Endothelial cell of umbilical vein (primary cell): Measurements from ENCODE around the gene TNRC6C. TPM values are rescaled to one million over a fixed set of nuclear protein-coding genes. Genes with fewer than 3 reads are reported as not detected.

Experiments
- BruUV-seq: library from RNA; stranded (reverse); fragments of 400-500 nt; replicated peaks from 2 replicates; lab custom pipeline; 2021; lab: Mats Ljungman, UMichigan
- CTCF ChIA-PET: fragments of 300-600, 350-600 bp; sonication (Branson Sonifier 250); formaldehyde crosslinking; loops from one replicate; lab custom pipeline; 2021; ENCODE audit warnings: antibody characterized with exemption, inconsistent platforms; lab: Charles Lee
- POLR2A ChIA-PET: fragments of 300-600, 350-600 bp; sonication (Branson Sonifier 250); formaldehyde crosslinking; loops from one replicate; lab custom pipeline; 2021; ENCODE audit warnings: antibody characterized with exemption, inconsistent platforms; lab: Charles Lee
- DNase-seq: peaks from one replicate; pipeline ENCODE4 v3.0.0-alpha.2; 2011; ENCODE audit warnings: low read depth, low spot score
- FAIRE-seq: peaks from 2 replicates; lab custom pipeline; 2011; peaks lifted over from hg19 to GRCh38; lab: Jason Lieb, UNC
- H2AFZ ChIP-seq: 2 replicates; pipeline ENCODE4 v1.6.0; 2012; ENCODE audit warnings: low read depth, low read length, control low read depth, inconsistent platforms
- H3K27ac ChIP-seq: 2 replicates; pipeline ENCODE4 v1.5.1; 2011; ENCODE audit warnings: low read depth, mild to moderate bottlenecking, control low read depth, low read length, moderate library complexity; ENCODE audit not compliant: insufficient read depth
- H3K27me3 ChIP-seq, 2 experiments: 2 replicates each; pipeline versions ENCODE4 v1.6.0 to v1.6.1; 2011; ENCODE audit warnings: low read length in 2 of 2, mixed read lengths in 1 of 2; ENCODE audit not compliant: control insufficient read depth in 2 of 2, insufficient read depth in 2 of 2
- H3K36me3 ChIP-seq, 2 experiments: 2 replicates in 1 of 2; 3 replicates in 1 of 2; pipeline ENCODE4 v1.5.1; 2011; ENCODE audit warnings: low read length in 2 of 2, mild to moderate bottlenecking in 1 of 2, moderate library complexity in 1 of 2; ENCODE audit not compliant: control insufficient read depth in 2 of 2, insufficient read depth in 2 of 2; ENCODE audit errors: extremely low read depth in 1 of 2
- H3K4me1 ChIP-seq: 3 replicates; pipeline ENCODE4 v1.5.1; 2011; ENCODE audit warnings: mild to moderate bottlenecking, low read length; ENCODE audit not compliant: control insufficient read depth, insufficient read depth; ENCODE audit errors: extremely low read depth
- H3K4me2 ChIP-seq: 2 replicates; pipeline ENCODE4 v1.6.1; 2011; ENCODE audit warnings: low read length, control low read depth, mixed read lengths; ENCODE audit not compliant: insufficient read depth
- H3K4me3 ChIP-seq, 3 experiments: fragments of 200-600 bp in 1 of 3; sonication (generic), shearing (Covaris generic) in 1 of 3; replicated peaks in 1 of 3; 2 replicates each; pipeline ENCODE4 v1.5.1; 2011 to 2016; ENCODE audit warnings: control low read depth in 3 of 3, low read length in 3 of 3, mild to moderate bottlenecking in 2 of 3, inconsistent platforms in 1 of 3, low read depth in 1 of 3, moderate library complexity in 1 of 3; ENCODE audit not compliant: insufficient read depth in 1 of 3
- H3K79me2 ChIP-seq: 2 replicates; pipeline ENCODE4 v1.6.0; 2012; ENCODE audit warnings: low read length, inconsistent platforms; ENCODE audit not compliant: control insufficient read depth, insufficient read depth
- H3K9ac ChIP-seq: replicated peaks from 2 replicates; pipeline ENCODE3; 2011; ENCODE audit warnings: low read length, control low read depth; ENCODE audit not compliant: insufficient read depth; ENCODE audit errors: extremely low read depth
- H3K9me1 ChIP-seq: replicated peaks from 3 replicates; pipeline ENCODE4 v1.6.0; 2011; ENCODE audit warnings: mild to moderate bottlenecking, low read length; ENCODE audit not compliant: control insufficient read depth, insufficient read depth; ENCODE audit errors: extremely low read depth
- H3K9me3 ChIP-seq: replicated peaks from 2 replicates; pipeline ENCODE4 v1.5.1; 2012; ENCODE audit warnings: low read length, inconsistent platforms; ENCODE audit not compliant: control insufficient read depth, insufficient read depth
- H4K20me1 ChIP-seq: replicated peaks from 2 replicates; pipeline ENCODE3; 2011; ENCODE audit warnings: mild to moderate bottlenecking, low read length; ENCODE audit not compliant: control insufficient read depth, insufficient read depth; ENCODE audit errors: extremely low read depth
- CTCF ChIP-seq, 2 donors: IDR thresholded peaks; 1 replicate in 1 of 2; 2 replicates in 1 of 2; pipeline ENCODE4 v1.5.1; 2011; ENCODE audit warnings: low read length in 2 of 2, mild to moderate bottlenecking in 2 of 2, moderate library complexity in 2 of 2, control low read depth in 1 of 2, inconsistent platforms in 1 of 2, low read depth in 1 of 2; ENCODE audit not compliant: insufficient read depth in 1 of 2; ENCODE audit errors: extremely low read depth in 1 of 2
- EZH2 ChIP-seq: IDR thresholded peaks from 2 replicates; pipeline ENCODE4 v1.6.1; 2012; ENCODE audit warnings: borderline replicate concordance, low read depth, mild to moderate bottlenecking, moderate library complexity, low read length, inconsistent platforms; ENCODE audit not compliant: severe bottlenecking
- FOS ChIP-seq: IDR thresholded peaks from 2 replicates; pipeline ENCODE4 v1.6.1; 2011; ENCODE audit warnings: mild to moderate bottlenecking, low read length, moderate library complexity, borderline replicate concordance; ENCODE audit not compliant: insufficient read depth
- GATA2 ChIP-seq: IDR thresholded peaks from 2 replicates; pipeline ENCODE4 v1.7.0; 2011; ENCODE audit warnings: low read depth, mild to moderate bottlenecking, moderate library complexity, mixed read lengths, low read length; ENCODE audit not compliant: insufficient read length, insufficient read depth
- JUN ChIP-seq: IDR thresholded peaks from 2 replicates; pipeline ENCODE4 v1.6.1; 2011; ENCODE audit warnings: borderline replicate concordance, low read depth; ENCODE audit not compliant: insufficient read length, insufficient read depth
- MAX ChIP-seq: IDR thresholded peaks from 2 replicates; pipeline ENCODE4 v1.6.1; 2011; ENCODE audit not compliant: insufficient read depth, insufficient read length
- MYC ChIP-seq: IDR thresholded peaks from one replicate; pipeline ENCODE4 v1.6.1; 2011; ENCODE audit warnings: mild to moderate bottlenecking, low read depth, low read length
- POLR2A ChIP-seq: IDR thresholded peaks from 2 replicates; pipeline ENCODE4 v1.6.1; 2012; ENCODE audit warnings: low read depth, mild to moderate bottlenecking, control low read depth, low read length
- POLR2AphosphoS5 ChIP-seq: IDR thresholded peaks from 2 replicates; pipeline ENCODE4 v1.6.1; 2012; ENCODE audit warnings: low read depth, mild to moderate bottlenecking, control low read depth, low read length, moderate library complexity; ENCODE audit not compliant: insufficient read depth
- dilution Hi-C: fragments of 300-500 bp; cut with MboI; formaldehyde crosslinking; loops from one replicate; pipeline ENCODE4 v1.15.0; 2019; ENCODE audit warnings: low sequenced_read_pairs; ENCODE audit not compliant: extremely low pct_ligation_motif_present
- intact Hi-C: fragments of 100-400 bp; cut with micrococcal nuclease; formaldehyde crosslinking; loops from one replicate; pipeline ENCODE4 v1.10.0; 2022
- polyA plus RNA-seq, 4 experiments: library from polyadenylated mRNA; depleted of rRNA in 3 of 4; stranded (reverse) in 3 of 4; unstranded in 1 of 4; fragments of >200 nt; gene quantifications; 2 replicates each; pipeline versions ENCODE4 v1.2.1 to v1.2.3, GENCODE V29; 2011 to 2012; ENCODE audit warnings: missing spikeins in 1 of 4
- total RNA-seq: library from RNA; stranded (reverse); gene quantifications from 2 replicates; pipeline ENCODE4 v1.2.3, GENCODE V29; 2021

Gene TNRC6C
- total and polyA plus RNA-seq, 2 donors (not counting 3 experiments of a cell fraction or from before 2014, with no cell fraction given), result 2.1 to 17.5 TPM

- no peak overlapping the region for H2AFZ ChIP-seq
- no peak overlapping the region for H3K4me2 ChIP-seq
- H3K9me3 ChIP-seq, result no peaks in the 10 kb centered on the region
- H3K9me1 ChIP-seq, result no peaks in the 10 kb centered on the region
- H3K27ac ChIP-seq, result no peak overlapping the region
- no peaks in the 10 kb centered on the region for H4K20me1 ChIP-seq
- peaks cover 2% of the 10 kb centered on the region for H3K79me2 ChIP-seq
- no TSS peak for BruUV-seq
- H3K36me3 ChIP-seq, result peaks cover 0 to 2% of the 10 kb centered on the region in 2 experiments
- ChIA-PET POLR2A (no interaction called here), CTCF (interaction anchor here (4.2 kb wide), 1 partner anchor 18 kb away, joined by 22 read pairs; no protein-coding TSS in a partner anchor)
- H3K27me3 ChIP-seq, result no peaks in the 10 kb centered on the region
- TF ChIP-seq CTCF (IDR thresholded peaks at IDR 0.05; ENCODE audit: extremely low read depth in 1 of 2, insufficient read depth in 1 of 2, low read depth in 1 of 2, low read length in 2 of 2) (no peak), GATA2 (no peak)
- intact Hi-C loops, result no loop called here
- no peak overlapping the region for H3K4me3 ChIP-seq
- no peak overlapping the region for H3K9ac ChIP-seq
- dilution Hi-C loops, result no loop called here
- DNase-seq (no peak), FAIRE-seq (no peak)
- H3K4me1 ChIP-seq, result peaks cover 30% of the 10 kb centered on the region
Measured at GRCh38 chr17:78037280-78037679, 78.8 kb downstream of the TNRC6C start.

- H3K4me1 ChIP-seq, result peaks cover 33% of the 10 kb centered on the region
- no peaks in the 10 kb centered on the region for H3K9me3 ChIP-seq
- ChIA-PET CTCF (no interaction called here), POLR2A (no interaction called here)
- H3K4me3 ChIP-seq, result no peak overlapping the region
- no TSS peak for BruUV-seq
- DNase-seq, result no peak
- H3K79me2 ChIP-seq, result peaks cover 7% of the 10 kb centered on the region
- TF ChIP-seq FOS, result no peak
- no peak for TF ChIP-seq MYC
- TF ChIP-seq MAX, result no peak
- TF ChIP-seq CTCF (IDR thresholded peaks at IDR 0.05; ENCODE audit: extremely low read depth in 1 of 2, insufficient read depth in 1 of 2, low read depth in 1 of 2, low read length in 2 of 2), result no peak
- TF ChIP-seq JUN, result no peak
- TF ChIP-seq EZH2, result no peak
- no peak for TF ChIP-seq GATA2
- TF ChIP-seq POLR2AphosphoS5, result no peak
- no peak for TF ChIP-seq POLR2A
- H3K27ac ChIP-seq, result no peak overlapping the region
- no peaks in the 10 kb centered on the region for H3K9me1 ChIP-seq
- FAIRE-seq, result no peak
- H3K36me3 ChIP-seq, result peaks cover 0 to 2% of the 10 kb centered on the region in 2 experiments
- no peak overlapping the region for H3K4me2 ChIP-seq
- no peaks in the 10 kb centered on the region for H4K20me1 ChIP-seq
- dilution Hi-C loops, result no loop called here
- H2AFZ ChIP-seq, result no peak overlapping the region
- H3K27me3 ChIP-seq, result no peaks in the 10 kb centered on the region
- no peak overlapping the region for H3K9ac ChIP-seq
- intact Hi-C loops, result no loop called here
Measured at GRCh38 chr17:78038748-78039288, 80.3 kb downstream of the TNRC6C start.
